ENCODE data around the gene KIAA0040. TPM values are rescaled to one million over a fixed set of nuclear protein-coding genes. Genes with fewer than 3 reads are reported as not detected.

Gene KIAA0040
- total and polyA plus RNA-seq, 2 donors (not counting 3 experiments of a cell fraction or from before 2014, with no cell fraction given): 8.3 to 10.9 TPM

GRCh38 chr1:175217721-175218531, 25.4 kb upstream of the KIAA0040 start:
- Histone ChIP-seq H3K27me3 (ENCODE audit: control insufficient read depth in 2 of 2, insufficient read depth in 2 of 2, low read length in 2 of 2) (peaks cover 0 to 3% of the 10 kb centered on the region in 2 experiments), H4K20me1 (replicated peaks; ENCODE audit: control insufficient read depth, extremely low read depth, insufficient read depth, low read length) (no peaks in the 10 kb centered on the region), H3K4me1 (ENCODE audit: control insufficient read depth, extremely low read depth, insufficient read depth, low read length) (peaks cover 7% of the 10 kb centered on the region), H2AFZ (ENCODE audit: low read depth, low read length) (no peak overlapping the region), H3K9me1 (replicated peaks; ENCODE audit: control insufficient read depth, extremely low read depth, insufficient read depth, low read length) (no peaks in the 10 kb centered on the region), H3K79me2 (ENCODE audit: control insufficient read depth, insufficient read depth, low read length) (no peaks in the 10 kb centered on the region), H3K4me2 (ENCODE audit: insufficient read depth, low read length) (no peak overlapping the region), H3K9ac (replicated peaks; ENCODE audit: extremely low read depth, insufficient read depth, low read length) (no peak overlapping the region), H3K36me3 (ENCODE audit: control insufficient read depth in 2 of 2, extremely low read depth in 1 of 2, insufficient read depth in 2 of 2, low read length in 2 of 2) (no peaks in the 10 kb centered on the region), H3K4me3 (replicated peaks in 1 of 3; ENCODE audit: insufficient read depth in 1 of 3, low read depth in 1 of 3, low read length in 3 of 3) (no peak overlapping the region), H3K27ac (ENCODE audit: insufficient read depth, low read depth, low read length) (no peak overlapping the region), H3K9me3 (replicated peaks; ENCODE audit: control insufficient read depth, insufficient read depth, low read length) (no peaks in the 10 kb centered on the region)
- FAIRE-seq: no peak
- intact Hi-C loops (cut with micrococcal nuclease): no loop called here
- dilution Hi-C loops (cut with MboI; ENCODE audit: extremely low pct_ligation_motif_present, low sequenced_read_pairs): no loop called here
- CTCF ChIA-PET: interaction anchor here (2.2 kb wide), 1 partner anchor 67 kb away, joined by 13 read pairs; no protein-coding TSS in a partner anchor
- POLR2A ChIA-PET: no interaction called here
- TF ChIP-seq MAX (IDR thresholded peaks at IDR 0.05; ENCODE audit: insufficient read depth, insufficient read length): no peak
- no peak for TF ChIP-seq GATA2 (IDR thresholded peaks at IDR 0.05; ENCODE audit: insufficient read depth, insufficient read length, low read depth, low read length)
- no peak for TF ChIP-seq MYC (IDR thresholded peaks at IDR 0.05; ENCODE audit: low read depth, low read length)
- TF ChIP-seq EZH2 (IDR thresholded peaks at IDR 0.05; ENCODE audit: borderline replicate concordance, low read depth, low read length, severe bottlenecking): no peak
- no peak for TF ChIP-seq POLR2AphosphoS5 (IDR thresholded peaks at IDR 0.05; ENCODE audit: insufficient read depth, low read depth, low read length)
- no peak for TF ChIP-seq JUN (IDR thresholded peaks at IDR 0.05; ENCODE audit: borderline replicate concordance, insufficient read depth, insufficient read length, low read depth)
- no peak for TF ChIP-seq CTCF (IDR thresholded peaks at IDR 0.05; ENCODE audit: extremely low read depth in 1 of 2, insufficient read depth in 1 of 2, low read depth in 1 of 2, low read length in 2 of 2)
- no peak for TF ChIP-seq FOS (IDR thresholded peaks at IDR 0.05; ENCODE audit: borderline replicate concordance, insufficient read depth, low read length)
- no peak for TF ChIP-seq POLR2A (IDR thresholded peaks at IDR 0.05; ENCODE audit: low read depth, low read length)
- DNase-seq (ENCODE audit: low read depth, low spot score): no peak
- BruUV-seq (replicated peaks): no TSS peak

All from endothelial cell of umbilical vein (primary cell).